GF-D8 (cell line): Measurements from ENCODE around the gene ANXA4.
"Not testable (repeated sequence)": the region's sequence is repeated elsewhere in the genome, so short reads cannot be mapped to it uniquely, and the experiment has no call there.

ENCODE experiments used
- DNase-seq: peaks from one replicate; lab custom pipeline; 2025; lab: John Stamatoyannopoulos, UW

ANXA4 gene

GRCh38 chr2:69779258-69780001, 37.5 kb downstream of the ANXA4 start:
- DNase-seq: no peak

- DNase-seq: no peak
Measured at GRCh38 chr2:69780921-69781320, 39.0 kb downstream of the ANXA4 start.

GRCh38 chr2:69781321-69782248, 39.7 kb downstream of the ANXA4 start:
- DNase-seq: peak; percentile 53

GRCh38 chr2:69784228-69784627, 42.3 kb downstream of the ANXA4 start:
- no peak for DNase-seq

GRCh38 chr2:69785358-69785757, 43.4 kb downstream of the ANXA4 start:
- no peak for DNase-seq

GRCh38 chr2:69786052-69786560, 44.2 kb downstream of the ANXA4 start:
- no peak for DNase-seq

GRCh38 chr2:69789175-69789721, 47.3 kb downstream of the ANXA4 start:
- no peak for DNase-seq

- no peak for DNase-seq
Measured at GRCh38 chr2:69789772-69790600, 48.1 kb downstream of the ANXA4 start.

GRCh38 chr2:69790601-69790959, 48.6 kb downstream of the ANXA4 start:
- no peak for DNase-seq

- no peak for DNase-seq
Measured at GRCh38 chr2:69791045-69791444, 49.1 kb downstream of the ANXA4 start.

GRCh38 chr2:69796174-69796573, 54.2 kb downstream of the ANXA4 start:
- DNase-seq: no peak

- no peak for DNase-seq
Measured at GRCh38 chr2:69797235-69797634, 55.3 kb downstream of the ANXA4 start.

- no peak for DNase-seq
Measured at GRCh38 chr2:69797836-69798289, 55.9 kb downstream of the ANXA4 start.

- DNase-seq: no peak
Measured at GRCh38 chr2:69798290-69798908, 56.5 kb downstream of the ANXA4 start.

GRCh38 chr2:69798909-69799526, 57.1 kb downstream of the ANXA4 start:
- DNase-seq: no peak

- no peak for DNase-seq
Measured at GRCh38 chr2:69801745-69802290, 59.9 kb downstream of the ANXA4 start.

- DNase-seq: not testable (repeated sequence)
Measured at GRCh38 chr2:69802781-69803367, 60.9 kb downstream of the ANXA4 start.

GRCh38 chr2:69804416-69804815, 62.5 kb downstream of the ANXA4 start:
- no peak for DNase-seq

GRCh38 chr2:69805887-69806286, 64.0 kb downstream of the ANXA4 start:
- DNase-seq: no peak
